Endothelial cell of umbilical vein (primary cell): ENCODE results near the gene RUSF1. TPM values are rescaled to one million over a fixed set of nuclear protein-coding genes. Genes with fewer than 3 reads are reported as not detected.
A peak's percentile ranks its signal among the peaks of the same experiment; 100 is the strongest.

ENCODE experiments used
- BruUV-seq: library from RNA; stranded (reverse); fragments of 400-500 nt; replicated peaks from 2 replicates; lab custom pipeline; 2021; lab: Mats Ljungman, UMichigan
- CTCF ChIA-PET: fragments of 300-600, 350-600 bp; sonication (Branson Sonifier 250); formaldehyde crosslinking; loops from one replicate; lab custom pipeline; 2021; ENCODE audit warnings: antibody characterized with exemption, inconsistent platforms; lab: Charles Lee
- POLR2A ChIA-PET: fragments of 300-600, 350-600 bp; sonication (Branson Sonifier 250); formaldehyde crosslinking; loops from one replicate; lab custom pipeline; 2021; ENCODE audit warnings: antibody characterized with exemption, inconsistent platforms; lab: Charles Lee
- DNase-seq: peaks from one replicate; pipeline ENCODE4 v3.0.0-alpha.2; 2011; ENCODE audit warnings: low read depth, low spot score
- FAIRE-seq: peaks from 2 replicates; lab custom pipeline; 2011; peaks lifted over from hg19 to GRCh38; lab: Jason Lieb, UNC
- H2AFZ ChIP-seq: 2 replicates; pipeline ENCODE4 v1.6.0; 2012; ENCODE audit warnings: low read depth, low read length, control low read depth, inconsistent platforms
- H3K27ac ChIP-seq: 2 replicates; pipeline ENCODE4 v1.5.1; 2011; ENCODE audit warnings: low read depth, mild to moderate bottlenecking, control low read depth, low read length, moderate library complexity; ENCODE audit not compliant: insufficient read depth
- H3K27me3 ChIP-seq, 2 experiments: 2 replicates each; pipeline versions ENCODE4 v1.6.0 to v1.6.1; 2011; ENCODE audit warnings: low read length in 2 of 2, mixed read lengths in 1 of 2; ENCODE audit not compliant: control insufficient read depth in 2 of 2, insufficient read depth in 2 of 2
- H3K36me3 ChIP-seq, 2 experiments: 2 replicates in 1 of 2; 3 replicates in 1 of 2; pipeline ENCODE4 v1.5.1; 2011; ENCODE audit warnings: low read length in 2 of 2, mild to moderate bottlenecking in 1 of 2, moderate library complexity in 1 of 2; ENCODE audit not compliant: control insufficient read depth in 2 of 2, insufficient read depth in 2 of 2; ENCODE audit errors: extremely low read depth in 1 of 2
- H3K4me1 ChIP-seq: 3 replicates; pipeline ENCODE4 v1.5.1; 2011; ENCODE audit warnings: mild to moderate bottlenecking, low read length; ENCODE audit not compliant: control insufficient read depth, insufficient read depth; ENCODE audit errors: extremely low read depth
- H3K4me2 ChIP-seq: 2 replicates; pipeline ENCODE4 v1.6.1; 2011; ENCODE audit warnings: low read length, control low read depth, mixed read lengths; ENCODE audit not compliant: insufficient read depth
- H3K4me3 ChIP-seq, 3 experiments: fragments of 200-600 bp in 1 of 3; sonication (generic), shearing (Covaris generic) in 1 of 3; replicated peaks in 1 of 3; 2 replicates each; pipeline ENCODE4 v1.5.1; 2011 to 2016; ENCODE audit warnings: control low read depth in 3 of 3, low read length in 3 of 3, mild to moderate bottlenecking in 2 of 3, inconsistent platforms in 1 of 3, low read depth in 1 of 3, moderate library complexity in 1 of 3; ENCODE audit not compliant: insufficient read depth in 1 of 3
- H3K79me2 ChIP-seq: 2 replicates; pipeline ENCODE4 v1.6.0; 2012; ENCODE audit warnings: low read length, inconsistent platforms; ENCODE audit not compliant: control insufficient read depth, insufficient read depth
- H3K9ac ChIP-seq: replicated peaks from 2 replicates; pipeline ENCODE3; 2011; ENCODE audit warnings: low read length, control low read depth; ENCODE audit not compliant: insufficient read depth; ENCODE audit errors: extremely low read depth
- H3K9me1 ChIP-seq: replicated peaks from 3 replicates; pipeline ENCODE4 v1.6.0; 2011; ENCODE audit warnings: mild to moderate bottlenecking, low read length; ENCODE audit not compliant: control insufficient read depth, insufficient read depth; ENCODE audit errors: extremely low read depth
- H3K9me3 ChIP-seq: replicated peaks from 2 replicates; pipeline ENCODE4 v1.5.1; 2012; ENCODE audit warnings: low read length, inconsistent platforms; ENCODE audit not compliant: control insufficient read depth, insufficient read depth
- H4K20me1 ChIP-seq: replicated peaks from 2 replicates; pipeline ENCODE3; 2011; ENCODE audit warnings: mild to moderate bottlenecking, low read length; ENCODE audit not compliant: control insufficient read depth, insufficient read depth; ENCODE audit errors: extremely low read depth
- CTCF ChIP-seq, 2 donors: IDR thresholded peaks; 1 replicate in 1 of 2; 2 replicates in 1 of 2; pipeline ENCODE4 v1.5.1; 2011; ENCODE audit warnings: low read length in 2 of 2, mild to moderate bottlenecking in 2 of 2, moderate library complexity in 2 of 2, control low read depth in 1 of 2, inconsistent platforms in 1 of 2, low read depth in 1 of 2; ENCODE audit not compliant: insufficient read depth in 1 of 2; ENCODE audit errors: extremely low read depth in 1 of 2
- EZH2 ChIP-seq: IDR thresholded peaks from 2 replicates; pipeline ENCODE4 v1.6.1; 2012; ENCODE audit warnings: borderline replicate concordance, low read depth, mild to moderate bottlenecking, moderate library complexity, low read length, inconsistent platforms; ENCODE audit not compliant: severe bottlenecking
- FOS ChIP-seq: IDR thresholded peaks from 2 replicates; pipeline ENCODE4 v1.6.1; 2011; ENCODE audit warnings: mild to moderate bottlenecking, low read length, moderate library complexity, borderline replicate concordance; ENCODE audit not compliant: insufficient read depth
- GATA2 ChIP-seq: IDR thresholded peaks from 2 replicates; pipeline ENCODE4 v1.7.0; 2011; ENCODE audit warnings: low read depth, mild to moderate bottlenecking, moderate library complexity, mixed read lengths, low read length; ENCODE audit not compliant: insufficient read length, insufficient read depth
- JUN ChIP-seq: IDR thresholded peaks from 2 replicates; pipeline ENCODE4 v1.6.1; 2011; ENCODE audit warnings: borderline replicate concordance, low read depth; ENCODE audit not compliant: insufficient read length, insufficient read depth
- MYC ChIP-seq: IDR thresholded peaks from one replicate; pipeline ENCODE4 v1.6.1; 2011; ENCODE audit warnings: mild to moderate bottlenecking, low read depth, low read length
- POLR2A ChIP-seq: IDR thresholded peaks from 2 replicates; pipeline ENCODE4 v1.6.1; 2012; ENCODE audit warnings: low read depth, mild to moderate bottlenecking, control low read depth, low read length
- POLR2AphosphoS5 ChIP-seq: IDR thresholded peaks from 2 replicates; pipeline ENCODE4 v1.6.1; 2012; ENCODE audit warnings: low read depth, mild to moderate bottlenecking, control low read depth, low read length, moderate library complexity; ENCODE audit not compliant: insufficient read depth
- dilution Hi-C: fragments of 300-500 bp; cut with MboI; formaldehyde crosslinking; loops from one replicate; pipeline ENCODE4 v1.15.0; 2019; ENCODE audit warnings: low sequenced_read_pairs; ENCODE audit not compliant: extremely low pct_ligation_motif_present
- intact Hi-C: fragments of 100-400 bp; cut with micrococcal nuclease; formaldehyde crosslinking; loops from one replicate; pipeline ENCODE4 v1.10.0; 2022
- polyA plus RNA-seq, 4 experiments: library from polyadenylated mRNA; depleted of rRNA in 3 of 4; stranded (reverse) in 3 of 4; unstranded in 1 of 4; fragments of >200 nt; gene quantifications; 2 replicates each; pipeline versions ENCODE4 v1.2.1 to v1.2.3, GENCODE V29; 2011 to 2012; ENCODE audit warnings: missing spikeins in 1 of 4
- total RNA-seq: library from RNA; stranded (reverse); gene quantifications from 2 replicates; pipeline ENCODE4 v1.2.3, GENCODE V29; 2021
- TF ChIP-seq, protein P1 (sequence below): IDR thresholded peaks from 2 replicates; pipeline ENCODE4 v1.6.1; 2011; ENCODE audit not compliant: insufficient read depth, insufficient read length

RUSF1 gene
- total and polyA plus RNA-seq, 2 donors (not counting 3 experiments of a cell fraction or from before 2014, with no cell fraction given), result 36.4 to 40.3 TPM

GRCh38 chr16:31459687-31460581 is 48.3 kb downstream of the RUSF1 start:
- Histone ChIP-seq H3K36me3 (peaks cover 5 to 13% of the 10 kb centered on the region in 2 experiments), H3K9me3 (no peaks in the 10 kb centered on the region), H3K9me1 (no peaks in the 10 kb centered on the region), H3K4me1 (peaks cover 23% of the 10 kb centered on the region), H4K20me1 (no peaks in the 10 kb centered on the region), H3K9ac (peak overlapping the region; percentile 95), H3K27me3 (no peaks in the 10 kb centered on the region), H2AFZ (peak overlapping the region; percentile 87), H3K79me2 (peaks cover 40% of the 10 kb centered on the region), H3K27ac (peak overlapping the region; percentile 96), H3K4me2 (peak overlapping the region; percentile 92), H3K4me3 (peak overlapping the region; percentile 41 to 81 (median 71))
- BruUV-seq, result TSS peak; percentile 33
- ChIA-PET POLR2A (interaction anchor here (0.7 to 2.0 kb wide), 5 partner anchors 10 to 414 kb away, joined by 3 to 10 read pairs (median 6); partner anchors contain the start of genes FUS, TGFB1I1 and ZNF267), CTCF (interaction anchor here (0.6 to 4.3 kb wide), 25 partner anchors 9 to 506 kb away, joined by 3 to 53 read pairs (median 5); partner anchors contain the start of genes COX6A2, FUS, RUSF1 and TGFB1I1)
- dilution Hi-C loops (no loop called here), intact Hi-C loops (loop anchor here (1.0 to 5.0 kb wide), 9 partner anchors 12 to 427 kb away; partner anchors contain the start of genes FUS, PYCARD, RUSF1 and STX4)
- TF ChIP-seq POLR2A (peak; percentile 85), EZH2 (no peak), JUN (no peak), CTCF (IDR thresholded peaks at IDR 0.05; ENCODE audit: extremely low read depth in 1 of 2, insufficient read depth in 1 of 2, low read depth in 1 of 2, low read length in 2 of 2) (no peak), MYC (no peak), POLR2AphosphoS5 (peak; percentile 2), FOS (no peak), GATA2 (no peak)
- TF ChIP-seq, protein P1, sequence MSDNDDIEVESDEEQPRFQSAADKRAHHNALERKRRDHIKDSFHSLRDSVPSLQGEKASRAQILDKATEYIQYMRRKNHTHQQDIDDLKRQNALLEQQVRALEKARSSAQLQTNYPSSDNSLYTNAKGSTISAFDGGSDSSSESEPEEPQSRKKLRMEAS, result peak; percentile 10
- DNase-seq (peak; percentile 100), FAIRE-seq (peak; percentile 99)
